ENCODE measurements around the gene CD274. TPM values are rescaled to one million over a fixed set of nuclear protein-coding genes. Genes with fewer than 3 reads are reported as not detected.
"Not testable (repeated sequence)": the region's sequence is repeated elsewhere in the genome, so short reads cannot be mapped to it uniquely, and the experiment has no call there.

CD274 gene
- total RNA-seq, 1 donor = 1.1 TPM

DNA sequence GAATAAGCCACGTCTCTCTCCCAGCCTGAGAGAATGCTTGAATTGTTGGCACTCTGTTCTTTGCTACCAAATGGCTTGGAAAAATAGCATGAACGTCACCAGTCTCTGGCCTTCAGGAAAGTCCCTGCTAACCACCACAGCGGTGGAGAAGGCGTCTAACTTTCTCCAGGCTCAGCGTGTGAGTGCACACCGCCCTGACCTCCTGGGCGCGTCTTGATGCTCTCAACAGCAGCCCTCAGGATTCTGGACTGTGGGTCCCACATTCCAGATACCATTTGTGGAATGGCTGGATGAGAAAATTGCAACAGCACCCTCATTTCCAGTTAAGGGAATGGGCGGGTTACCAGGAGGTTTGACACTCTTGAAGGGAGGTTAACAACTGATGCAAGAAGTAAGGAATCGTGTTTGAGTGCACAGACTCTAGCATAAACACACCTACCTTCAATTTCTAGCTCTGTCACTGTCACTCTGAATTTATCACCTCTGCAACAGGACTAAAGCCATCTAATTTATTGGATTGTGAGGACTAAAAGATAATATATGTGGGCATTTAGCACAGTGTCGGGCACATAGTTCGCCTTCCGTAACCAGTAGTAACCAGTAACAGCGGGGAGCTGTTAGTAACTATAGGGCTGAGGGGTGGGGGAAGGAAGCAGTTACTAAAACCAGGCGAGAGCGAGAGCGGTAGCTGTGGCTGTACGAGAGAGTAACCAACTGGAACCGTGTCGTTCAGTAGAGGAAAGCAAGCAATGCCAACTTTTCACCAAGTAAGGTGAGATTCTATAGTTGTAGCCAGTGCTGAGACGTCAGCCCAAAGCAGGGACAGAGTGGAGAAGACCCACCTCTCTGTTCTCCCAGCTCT lies 11.8 kb upstream of the CD274 start:
- peak; percentile 53 for DNase-seq (ENCODE audit: low read depth)
- TF ChIP-seq, protein P1, sequence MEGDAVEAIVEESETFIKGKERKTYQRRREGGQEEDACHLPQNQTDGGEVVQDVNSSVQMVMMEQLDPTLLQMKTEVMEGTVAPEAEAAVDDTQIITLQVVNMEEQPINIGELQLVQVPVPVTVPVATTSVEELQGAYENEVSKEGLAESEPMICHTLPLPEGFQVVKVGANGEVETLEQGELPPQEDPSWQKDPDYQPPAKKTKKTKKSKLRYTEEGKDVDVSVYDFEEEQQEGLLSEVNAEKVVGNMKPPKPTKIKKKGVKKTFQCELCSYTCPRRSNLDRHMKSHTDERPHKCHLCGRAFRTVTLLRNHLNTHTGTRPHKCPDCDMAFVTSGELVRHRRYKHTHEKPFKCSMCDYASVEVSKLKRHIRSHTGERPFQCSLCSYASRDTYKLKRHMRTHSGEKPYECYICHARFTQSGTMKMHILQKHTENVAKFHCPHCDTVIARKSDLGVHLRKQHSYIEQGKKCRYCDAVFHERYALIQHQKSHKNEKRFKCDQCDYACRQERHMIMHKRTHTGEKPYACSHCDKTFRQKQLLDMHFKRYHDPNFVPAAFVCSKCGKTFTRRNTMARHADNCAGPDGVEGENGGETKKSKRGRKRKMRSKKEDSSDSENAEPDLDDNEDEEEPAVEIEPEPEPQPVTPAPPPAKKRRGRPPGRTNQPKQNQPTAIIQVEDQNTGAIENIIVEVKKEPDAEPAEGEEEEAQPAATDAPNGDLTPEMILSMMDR (IDR thresholded peaks at IDR 0.05; ENCODE audit: insufficient read depth, low read length) = no peak
- H3K4me3 ChIP-seq (ENCODE audit: low read depth, low read length) = peak overlapping the region; percentile 84

DNA sequence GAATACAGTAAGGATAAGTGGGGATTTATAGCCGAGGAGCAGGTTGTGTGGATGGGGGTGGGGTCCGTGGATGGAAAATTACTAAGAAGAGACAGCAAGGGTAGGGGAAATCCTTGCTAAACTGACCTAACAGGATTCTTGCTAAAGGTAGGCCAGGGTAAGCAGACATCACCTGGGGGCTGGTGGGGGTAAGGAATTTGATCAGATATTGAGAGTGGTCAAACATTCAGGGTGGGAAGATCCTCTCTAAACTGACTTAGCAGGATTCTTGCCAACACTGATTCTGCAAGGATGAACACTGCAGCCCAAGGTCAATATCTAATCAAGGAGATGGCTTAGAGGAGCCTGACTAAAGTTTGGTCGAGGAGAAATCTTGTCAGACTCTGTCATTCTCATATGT lies 9.9 kb upstream of the CD274 start:
- no peak overlapping the region for H3K4me3 ChIP-seq (ENCODE audit: low read depth, low read length)
- TF ChIP-seq, protein P1 (IDR thresholded peaks at IDR 0.05; ENCODE audit: insufficient read depth, low read length) = no peak
- DNase-seq (ENCODE audit: low read depth) = no peak

GRCh38 chr9:5441043-5441442 lies 9.3 kb upstream of the CD274 start:
- TF ChIP-seq, protein P1 (IDR thresholded peaks at IDR 0.05; ENCODE audit: insufficient read depth, low read length) = no peak
- H3K4me3 ChIP-seq (ENCODE audit: low read depth, low read length) = no peak overlapping the region
- no peak for DNase-seq (ENCODE audit: low read depth)

- no peak overlapping the region for H3K4me3 ChIP-seq (ENCODE audit: low read depth, low read length)
- TF ChIP-seq, protein P1 (IDR thresholded peaks at IDR 0.05; ENCODE audit: insufficient read depth, low read length) = peak; percentile 53
- DNase-seq (ENCODE audit: low read depth) = peak; percentile 71
Observed at GRCh38 chr9:5442400-5443011, 7.8 kb upstream of the CD274 start.

DNA sequence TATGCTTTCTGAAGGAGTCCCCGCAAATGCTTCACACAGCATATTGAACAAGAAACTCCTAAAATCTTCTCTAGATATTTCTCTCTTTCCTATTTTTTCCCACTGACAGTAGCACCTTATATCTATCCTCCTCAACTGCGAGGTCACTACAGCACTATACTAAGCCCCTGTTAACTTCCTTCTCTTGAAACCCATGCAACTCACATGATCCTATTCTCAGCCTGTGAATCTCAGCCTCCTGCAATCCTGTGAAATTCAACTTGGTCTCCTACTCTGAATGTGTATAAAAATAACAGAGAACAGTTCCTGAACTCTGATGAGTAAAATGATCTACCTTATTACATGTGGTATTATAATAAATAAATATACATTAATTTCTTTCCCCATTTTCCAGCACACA lies 6.5 kb upstream of the CD274 start:
- TF ChIP-seq, protein P1 (IDR thresholded peaks at IDR 0.05; ENCODE audit: insufficient read depth, low read length) = no peak
- no peak for DNase-seq (ENCODE audit: low read depth)

DNA sequence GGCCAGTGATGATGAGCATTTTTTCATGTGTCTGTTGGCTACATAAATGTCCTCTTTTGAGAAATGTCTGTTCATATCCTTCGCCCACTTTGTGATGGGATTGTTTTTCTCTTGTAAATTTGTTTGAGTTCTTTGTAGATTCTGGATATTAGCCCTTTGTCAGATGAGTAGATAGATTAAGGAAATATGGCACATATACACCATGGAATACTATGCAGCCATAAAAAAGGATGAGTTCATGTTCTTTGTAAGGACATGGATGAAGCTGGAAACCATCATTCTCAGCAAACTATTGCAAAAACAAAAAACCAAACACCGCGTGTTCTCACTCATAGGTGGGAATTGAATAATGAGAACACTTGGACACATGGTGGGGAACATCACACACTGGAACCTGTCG lies 5.2 kb upstream of the CD274 start:
- H3K4me3 ChIP-seq (ENCODE audit: low read depth, low read length); DNase-seq (ENCODE audit: low read depth): not testable (repeated sequence)

More for the DNA sequence above, 6.5 kb upstream of the CD274 start:
- H3K4me3 ChIP-seq (ENCODE audit: low read depth, low read length) = no peak overlapping the region

DNA sequence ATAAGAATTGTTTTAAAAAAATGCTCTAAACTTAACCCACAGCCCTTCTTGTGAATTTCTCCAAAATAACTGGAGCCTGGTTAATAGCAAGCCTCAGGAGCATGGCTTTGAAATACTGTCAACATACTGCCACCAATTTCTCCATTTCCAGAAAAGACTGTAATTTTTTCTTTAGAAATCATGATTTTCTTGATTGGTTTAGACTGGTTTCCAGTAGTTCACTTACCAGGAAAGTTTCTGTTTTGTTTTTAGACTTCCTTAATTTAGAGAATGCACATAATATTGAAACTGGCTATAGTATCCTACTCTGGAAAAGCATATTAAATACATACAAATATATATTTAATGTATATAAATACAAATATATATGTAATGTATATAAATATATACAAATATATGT lies 4.5 kb upstream of the CD274 start:
- no peak for DNase-seq (ENCODE audit: low read depth)
- TF ChIP-seq, protein P1 (IDR thresholded peaks at IDR 0.05; ENCODE audit: insufficient read depth, low read length) = no peak
- no peak overlapping the region for H3K4me3 ChIP-seq (ENCODE audit: low read depth, low read length)
